GM12892 (cell line): ENCODE results near the gene ARHGAP23.

Experiments used
- POLR2A ChIP-seq: IDR thresholded peaks from 2 replicates; pipeline ENCODE4 v1.6.1; 2011; ENCODE audit warnings: low read depth, low read length, control low read depth
- POLR2AphosphoS5 ChIP-seq: IDR thresholded peaks from 2 replicates; pipeline ENCODE4 v1.6.1; 2011; ENCODE audit warnings: low read depth, low read length, control low read depth

- no peak for TF ChIP-seq POLR2AphosphoS5
- TF ChIP-seq POLR2A, result no peak
These were observed 131.0 kb downstream of the ARHGAP23 start for GRCh38 chr17:38559051-38559879.
